Hepatocyte (in vitro differentiated cells): Measurements from ENCODE around the gene PLXNA2. TPM values are rescaled to one million over a fixed set of nuclear protein-coding genes. Genes with fewer than 3 reads are reported as not detected.

ENCODE experiments used
- DNase-seq: peaks from one replicate; pipeline ENCODE4 v3.0.0-alpha.2; 2016; ENCODE audit warnings: low spot score
- H2AFZ ChIP-seq: fragments of 200-600 bp; sonication (generic); 2 replicates; pipeline ENCODE4 v1.6.0; 2016; ENCODE audit warnings: antibody characterized with exemption, mild to moderate bottlenecking
- H3K27ac ChIP-seq: fragments of 200-600 bp; sonication (generic); 2 replicates; pipeline ENCODE4 v1.5.1; 2016; ENCODE audit warnings: mild to moderate bottlenecking
- H3K27me3 ChIP-seq: fragments of 200-600 bp; sonication (generic); 2 replicates; pipeline ENCODE4 v1.6.1; 2016
- H3K36me3 ChIP-seq: fragments of 200-600 bp; sonication (generic); replicated peaks from 2 replicates; pipeline ENCODE4 v1.5.1; 2016; ENCODE audit warnings: low read depth; ENCODE audit not compliant: insufficient read depth
- H3K4me1 ChIP-seq: fragments of 200-600 bp; sonication (generic); 2 replicates; pipeline ENCODE4 v1.5.1; 2016; ENCODE audit warnings: mild to moderate bottlenecking, moderate library complexity; ENCODE audit not compliant: insufficient read depth
- H3K4me2 ChIP-seq: fragments of 200-600 bp; sonication (generic); 2 replicates; pipeline ENCODE4 v1.6.0; 2016
- H3K4me3 ChIP-seq: fragments of 200-600 bp; sonication (generic); 2 replicates; pipeline ENCODE4 v1.5.1; 2016; ENCODE audit warnings: mild to moderate bottlenecking
- H3K79me2 ChIP-seq: fragments of 200-600 bp; sonication (generic); 2 replicates; pipeline ENCODE4 v1.6.0; 2017; ENCODE audit warnings: mild to moderate bottlenecking
- H3K9me2 ChIP-seq: fragments of 200-600 bp; sonication (generic); replicated peaks from 2 replicates; pipeline ENCODE4 v1.6.0; 2017; ENCODE audit warnings: mild to moderate bottlenecking; ENCODE audit not compliant: insufficient read depth
- H3K9me3 ChIP-seq: fragments of 200-600 bp; sonication (generic); 2 replicates; pipeline ENCODE4 v1.5.1; 2016; ENCODE audit warnings: low read depth, mild to moderate bottlenecking
- H4K20me1 ChIP-seq: fragments of 200-600 bp; sonication (generic); 2 replicates; pipeline ENCODE4 v1.6.0; 2016; ENCODE audit warnings: mild to moderate bottlenecking; ENCODE audit not compliant: insufficient read depth, poor library complexity, severe bottlenecking
- EZH2 ChIP-seq: fragments of 200-600 bp; sonication (generic); IDR thresholded peaks from 2 replicates; pipeline ENCODE4 v1.6.1; 2016; ENCODE audit warnings: antibody characterized with exemption, mild to moderate bottlenecking, borderline replicate concordance
- EZH2phosphoT487 ChIP-seq: fragments of 200-600 bp; sonication (generic); IDR thresholded peaks from one replicate; pipeline ENCODE4 v1.6.1; 2018; ENCODE audit warnings: antibody characterized with exemption, mild to moderate bottlenecking, low read depth, moderate library complexity; ENCODE audit not compliant: unreplicated experiment, severe bottlenecking
- WGBS: methylation state at CpG from one replicate; pipeline ENCODE4 v1.1.6; 2016; ENCODE audit warnings: low lambda C conversion rate; ENCODE audit errors: missing lambda C conversion rate; 5-methylcytosine and 5-hydroxymethylcytosine counted together
- polyA plus RNA-seq: library from polyadenylated mRNA; unstranded; fragments of >200 nt; fragmentation: Nextera tagmentation; extraction: Ambion mirVana; gene quantifications from 2 replicates; pipeline ENCODE4 v1.2.1, GENCODE V29; 2016
- total RNA-seq: library from RNA; depleted of rRNA; stranded (reverse); fragments of >200 nt; gene quantifications from 2 replicates; pipeline ENCODE4 v1.2.3, GENCODE V29; 2014
- TF ChIP-seq, protein P1 (sequence below): fragments of 200-600 bp; sonication (generic); IDR thresholded peaks from 2 replicates; pipeline ENCODE4 v1.5.1; 2016; ENCODE audit warnings: antibody characterized with exemption, mild to moderate bottlenecking; ENCODE audit not compliant: poor library complexity

PLXNA2 gene
- total and polyA plus RNA-seq, 2 experiments from 2014 or later = 9.8 to 13.1 TPM

DNA sequence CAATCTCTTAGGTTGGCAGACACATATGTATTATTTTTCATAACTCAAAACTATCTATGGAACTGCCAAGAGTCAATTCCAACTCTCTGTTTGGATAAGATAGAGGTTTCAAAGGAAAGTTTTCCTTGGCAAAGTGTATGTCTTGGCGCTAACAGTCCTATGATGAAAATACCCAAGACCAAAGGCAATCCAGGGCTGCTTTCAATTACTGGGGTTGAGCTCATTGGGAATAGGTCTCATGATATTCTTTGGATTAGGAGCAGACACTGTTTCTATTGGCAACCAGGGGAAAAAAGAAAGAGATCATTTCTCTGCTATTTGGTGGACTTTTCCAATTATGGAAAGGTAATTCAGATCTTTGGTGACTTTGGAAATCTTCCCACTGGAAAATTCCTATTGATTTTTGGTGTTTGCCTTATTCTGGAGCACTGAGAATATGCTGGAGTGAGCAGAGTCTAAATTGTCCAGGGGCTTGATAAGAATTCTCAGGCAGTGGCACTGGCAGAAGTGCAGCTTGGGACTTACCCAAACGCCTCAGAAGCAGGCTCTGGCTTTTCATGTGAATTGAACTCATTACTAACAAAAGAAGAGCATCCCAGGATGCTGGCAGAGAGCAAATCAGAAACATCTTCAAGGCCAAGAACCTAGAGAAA, 20.4 kb upstream of the PLXNA2 start:
- no peak for DNase-seq
- Histone ChIP-seq H3K27me3 (no peaks in the 10 kb centered on the region), H3K4me1 (peaks cover 13% of the 10 kb centered on the region), H3K36me3 (no peaks in the 10 kb centered on the region), H3K27ac (no peak overlapping the region), H3K9me2 (no peaks in the 10 kb centered on the region), H3K79me2 (no peaks in the 10 kb centered on the region), H3K4me3 (no peak overlapping the region), H3K9me3 (no peaks in the 10 kb centered on the region), H3K4me2 (no peak overlapping the region), H4K20me1 (no peaks in the 10 kb centered on the region), H2AFZ (no peak overlapping the region)
- TF ChIP-seq, protein P1, sequence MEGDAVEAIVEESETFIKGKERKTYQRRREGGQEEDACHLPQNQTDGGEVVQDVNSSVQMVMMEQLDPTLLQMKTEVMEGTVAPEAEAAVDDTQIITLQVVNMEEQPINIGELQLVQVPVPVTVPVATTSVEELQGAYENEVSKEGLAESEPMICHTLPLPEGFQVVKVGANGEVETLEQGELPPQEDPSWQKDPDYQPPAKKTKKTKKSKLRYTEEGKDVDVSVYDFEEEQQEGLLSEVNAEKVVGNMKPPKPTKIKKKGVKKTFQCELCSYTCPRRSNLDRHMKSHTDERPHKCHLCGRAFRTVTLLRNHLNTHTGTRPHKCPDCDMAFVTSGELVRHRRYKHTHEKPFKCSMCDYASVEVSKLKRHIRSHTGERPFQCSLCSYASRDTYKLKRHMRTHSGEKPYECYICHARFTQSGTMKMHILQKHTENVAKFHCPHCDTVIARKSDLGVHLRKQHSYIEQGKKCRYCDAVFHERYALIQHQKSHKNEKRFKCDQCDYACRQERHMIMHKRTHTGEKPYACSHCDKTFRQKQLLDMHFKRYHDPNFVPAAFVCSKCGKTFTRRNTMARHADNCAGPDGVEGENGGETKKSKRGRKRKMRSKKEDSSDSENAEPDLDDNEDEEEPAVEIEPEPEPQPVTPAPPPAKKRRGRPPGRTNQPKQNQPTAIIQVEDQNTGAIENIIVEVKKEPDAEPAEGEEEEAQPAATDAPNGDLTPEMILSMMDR = no peak
- TF ChIP-seq EZH2 (no peak), EZH2phosphoT487 (no peak)
- WGBS = 80% methylated on average over 2 of the region's 2 CpGs

DNA sequence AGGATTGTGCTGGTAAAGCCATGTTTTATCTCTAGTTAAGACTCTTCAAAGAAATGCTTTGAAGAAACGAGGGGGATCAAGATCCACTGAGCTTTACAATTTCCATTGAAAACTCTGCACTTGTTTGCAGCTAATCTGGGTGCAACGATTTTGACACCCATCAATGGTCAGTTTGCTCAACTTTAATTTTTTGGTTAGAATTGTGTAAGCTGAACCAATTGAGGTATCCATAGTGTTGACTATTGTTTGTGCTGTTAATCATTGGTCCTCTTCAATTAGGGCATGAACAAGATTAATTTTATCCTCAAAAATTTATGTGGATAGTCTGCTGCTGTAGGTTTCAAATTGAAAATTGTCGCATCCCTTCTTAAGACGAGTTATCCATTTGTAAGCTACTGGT, 17.7 kb upstream of the PLXNA2 start:
- Histone ChIP-seq H3K4me3 (no peak overlapping the region), H3K9me3 (no peaks in the 10 kb centered on the region), H3K9me2 (no peaks in the 10 kb centered on the region), H4K20me1 (no peaks in the 10 kb centered on the region), H3K79me2 (no peaks in the 10 kb centered on the region), H3K27ac (no peak overlapping the region), H2AFZ (no peak overlapping the region), H3K36me3 (no peaks in the 10 kb centered on the region), H3K4me1 (no peaks in the 10 kb centered on the region), H3K27me3 (no peaks in the 10 kb centered on the region), H3K4me2 (no peak overlapping the region)
- WGBS = 70% methylated on average over 4 of the region's 4 CpGs
- DNase-seq = no peak
- no peak for TF ChIP-seq EZH2phosphoT487
- TF ChIP-seq EZH2 = no peak
- TF ChIP-seq, protein P1 = no peak

DNA sequence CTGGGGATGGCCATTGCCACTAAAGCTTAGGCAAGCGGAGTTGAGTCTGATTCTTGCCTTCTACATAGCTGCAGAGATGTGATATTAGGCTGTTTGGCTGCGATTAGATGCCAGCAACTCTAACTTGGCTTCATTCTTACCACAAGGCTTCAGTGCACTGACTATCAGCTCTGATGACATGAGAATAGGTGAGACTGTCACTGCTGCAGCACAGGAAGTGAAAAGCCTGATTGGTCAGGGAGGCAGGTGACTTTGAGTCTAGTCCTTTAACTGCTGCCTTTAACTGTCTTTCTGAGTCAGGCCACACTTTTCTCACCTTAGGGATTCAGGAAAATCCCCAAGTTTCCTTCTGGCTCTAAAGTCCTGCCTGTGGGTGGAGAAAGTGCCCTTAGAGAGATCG, 14.1 kb upstream of the PLXNA2 start:
- TF ChIP-seq EZH2phosphoT487 = no peak
- TF ChIP-seq, protein P1 = no peak
- no peak overlapping the region for H3K4me3 ChIP-seq
- no peak overlapping the region for H3K27ac ChIP-seq
- H4K20me1 ChIP-seq = no peaks in the 10 kb centered on the region
- no peaks in the 10 kb centered on the region for H3K27me3 ChIP-seq
- 90% methylated on average over 3 of the region's 3 CpGs for WGBS
- peaks cover 3% of the 10 kb centered on the region for H3K4me1 ChIP-seq
- no peak overlapping the region for H3K4me2 ChIP-seq
- H2AFZ ChIP-seq = no peak overlapping the region
- DNase-seq = no peak
- H3K36me3 ChIP-seq = no peaks in the 10 kb centered on the region
- H3K9me2 ChIP-seq = no peaks in the 10 kb centered on the region
- no peaks in the 10 kb centered on the region for H3K9me3 ChIP-seq
- no peaks in the 10 kb centered on the region for H3K79me2 ChIP-seq

DNA sequence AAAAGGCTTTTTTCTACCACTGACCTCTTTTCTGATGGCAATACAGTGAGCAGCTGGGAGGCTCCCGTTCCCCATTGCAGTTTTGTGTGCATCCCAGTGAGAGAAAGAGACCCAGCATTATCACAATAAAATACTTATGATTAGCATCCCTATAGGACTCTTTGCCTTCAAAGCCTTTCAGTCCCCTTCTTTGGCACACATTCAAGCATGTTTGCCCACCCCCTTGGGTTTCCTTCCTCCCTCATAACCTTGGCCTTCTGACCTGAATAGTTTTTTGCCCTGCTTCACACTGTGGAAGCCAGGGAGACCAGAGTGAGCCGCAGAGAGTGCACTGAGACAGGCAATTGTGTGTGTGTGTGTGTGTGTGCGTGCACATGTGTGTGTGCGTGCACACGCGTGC, 13.2 kb upstream of the PLXNA2 start:
- TF ChIP-seq, protein P1 = no peak
- no peak for TF ChIP-seq EZH2
- TF ChIP-seq EZH2phosphoT487 = no peak
- Histone ChIP-seq H3K79me2 (no peaks in the 10 kb centered on the region), H3K27me3 (no peaks in the 10 kb centered on the region), H3K4me3 (no peak overlapping the region), H3K36me3 (no peaks in the 10 kb centered on the region), H3K9me3 (no peaks in the 10 kb centered on the region), H4K20me1 (no peaks in the 10 kb centered on the region), H3K9me2 (no peaks in the 10 kb centered on the region), H2AFZ (no peak overlapping the region), H3K4me2 (no peak overlapping the region), H3K4me1 (peaks cover 8% of the 10 kb centered on the region), H3K27ac (no peak overlapping the region)
- DNase-seq = no peak
- 80% methylated on average over 6 of the region's 6 CpGs for WGBS
